GM23248 (cell line): ENCODE data around the gene ULBP2. TPM values are rescaled to one million over a fixed set of nuclear protein-coding genes. Genes with fewer than 3 reads are reported as not detected.

Source experiments
- DNase-seq: peaks from one replicate; pipeline ENCODE4 v3.0.0-alpha.2; 2015
- H2AFZ ChIP-seq: fragments of 200-600 bp; sonication (generic); 2 replicates; pipeline ENCODE4 v1.6.1; 2016; ENCODE audit warnings: antibody characterized with exemption
- H3F3A ChIP-seq: fragments of 200-600 bp; sonication (generic); 2 replicates; pipeline ENCODE4 v1.6.1; 2016; ENCODE audit warnings: mild to moderate bottlenecking, antibody characterized with exemption, mixed run types; ENCODE audit not compliant: insufficient read depth
- H3K27ac ChIP-seq: fragments of 200-600 bp; sonication (generic); 2 replicates; pipeline ENCODE4 v1.5.1; 2016; ENCODE audit warnings: mild to moderate bottlenecking
- H3K27me3 ChIP-seq: fragments of 200-600 bp; sonication (generic); replicated peaks from 2 replicates; pipeline ENCODE4 v1.6.1; 2016; ENCODE audit warnings: mild to moderate bottlenecking; ENCODE audit not compliant: insufficient read depth
- H3K36me3 ChIP-seq: fragments of 200-600 bp; sonication (generic); 2 replicates; pipeline ENCODE4 v1.6.1; 2016; ENCODE audit warnings: low read depth, mild to moderate bottlenecking
- H3K4me1 ChIP-seq: fragments of 200-600 bp; sonication (generic); 2 replicates; pipeline ENCODE4 v1.6.1; 2016; ENCODE audit warnings: mild to moderate bottlenecking; ENCODE audit not compliant: insufficient read depth
- H3K4me2 ChIP-seq: fragments of 200-600 bp; sonication (generic); one replicate; pipeline ENCODE4 v1.6.1; 2016; ENCODE audit warnings: mild to moderate bottlenecking; ENCODE audit not compliant: unreplicated experiment
- H3K4me3 ChIP-seq: fragments of 200-600 bp; sonication (generic); 2 replicates; pipeline ENCODE4 v1.5.1; 2016; ENCODE audit warnings: mild to moderate bottlenecking
- H3K79me2 ChIP-seq: fragments of 200-600 bp; sonication (generic); 2 replicates; pipeline ENCODE4 v1.6.1; 2016; ENCODE audit warnings: mild to moderate bottlenecking; ENCODE audit not compliant: insufficient read depth
- H3K9ac ChIP-seq: fragments of 200-600 bp; sonication (generic); 2 replicates; pipeline ENCODE4 v1.6.1; 2016; ENCODE audit warnings: mild to moderate bottlenecking
- H3K9me2 ChIP-seq: fragments of 200-600 bp; sonication (generic); 2 replicates; pipeline ENCODE4 v1.6.1; 2016; ENCODE audit warnings: mixed run types, mild to moderate bottlenecking, moderate library complexity; ENCODE audit not compliant: insufficient read depth
- H3K9me3 ChIP-seq: fragments of 200-600 bp; sonication (generic); one replicate; pipeline ENCODE4 v1.6.1; 2017; ENCODE audit warnings: low read depth
- H4K20me1 ChIP-seq: fragments of 200-600 bp; sonication (generic); 2 replicates; pipeline ENCODE4 v1.6.0; 2016; ENCODE audit not compliant: insufficient read depth
- EZH2 ChIP-seq: fragments of 200-600 bp; sonication (generic); IDR thresholded peaks from 2 replicates; pipeline ENCODE4 v1.6.1; 2018; ENCODE audit warnings: antibody characterized with exemption, mild to moderate bottlenecking; ENCODE audit not compliant: insufficient read depth, poor library complexity, severe bottlenecking
- EZH2phosphoT487 ChIP-seq: fragments of 200-600 bp; sonication (generic); IDR thresholded peaks from 2 replicates; pipeline ENCODE4 v1.6.1; 2018; ENCODE audit warnings: antibody characterized with exemption, moderate library complexity, mild to moderate bottlenecking, low read depth; ENCODE audit not compliant: insufficient read depth
- WGBS, 2 experiments: methylation state at CpG; one replicate each; pipeline ENCODE4 v1.1.6; 2015 to 2017; ENCODE audit warnings: low lambda C conversion rate in 2 of 2, low coverage in 1 of 2; ENCODE audit errors: missing lambda C conversion rate in 2 of 2; 5-methylcytosine and 5-hydroxymethylcytosine counted together
- in situ Hi-C: fragments of 300-500 bp; cut with MboI; formaldehyde crosslinking; loops from 2 replicates; pipeline ENCODE4 v1.15.0; 2020
- polyA plus RNA-seq: library from polyadenylated mRNA; unstranded; fragments of >200 nt; fragmentation: Nextera tagmentation; extraction: Ambion mirVana; gene quantifications from 2 replicates; pipeline ENCODE4 v1.2.1, GENCODE V29; 2016
- total RNA-seq: library from RNA; depleted of rRNA; stranded (reverse); fragments of >200 nt; shearing (Covaris generic); gene quantifications from 2 replicates; pipeline ENCODE4 v1.2.3, GENCODE V29; 2014

The ULBP2 gene
- total and polyA plus RNA-seq, 2 experiments from 2014 or later, result 23.8 to 29.5 TPM

GRCh38 chr6:149899926-149900619 lies 41.7 kb upstream of the ULBP2 start:
- H3K27ac ChIP-seq, result no peak overlapping the region
- H3K27me3 ChIP-seq, result no peaks in the 10 kb centered on the region
- H3K4me3 ChIP-seq, result no peak overlapping the region
- in situ Hi-C loops, result no loop called here
- H3K4me1 ChIP-seq, result peaks cover 28% of the 10 kb centered on the region
- no peaks in the 10 kb centered on the region for H3K9me3 ChIP-seq
- TF ChIP-seq EZH2 (no peak), EZH2phosphoT487 (no peak)
- H3K36me3 ChIP-seq, result no peaks in the 10 kb centered on the region
- no peak for DNase-seq
- no peaks in the 10 kb centered on the region for H3K79me2 ChIP-seq
- H2AFZ ChIP-seq, result no peak overlapping the region
- no peaks in the 10 kb centered on the region for H4K20me1 ChIP-seq
- no peaks in the 10 kb centered on the region for H3K9me2 ChIP-seq
- peaks cover 27% of the 10 kb centered on the region for H3F3A ChIP-seq
- no peak overlapping the region for H3K9ac ChIP-seq
- no peak overlapping the region for H3K4me2 ChIP-seq
- WGBS, 2 experiments, result 75% methylated on average over 7 of the region's 7 CpGs

DNA sequence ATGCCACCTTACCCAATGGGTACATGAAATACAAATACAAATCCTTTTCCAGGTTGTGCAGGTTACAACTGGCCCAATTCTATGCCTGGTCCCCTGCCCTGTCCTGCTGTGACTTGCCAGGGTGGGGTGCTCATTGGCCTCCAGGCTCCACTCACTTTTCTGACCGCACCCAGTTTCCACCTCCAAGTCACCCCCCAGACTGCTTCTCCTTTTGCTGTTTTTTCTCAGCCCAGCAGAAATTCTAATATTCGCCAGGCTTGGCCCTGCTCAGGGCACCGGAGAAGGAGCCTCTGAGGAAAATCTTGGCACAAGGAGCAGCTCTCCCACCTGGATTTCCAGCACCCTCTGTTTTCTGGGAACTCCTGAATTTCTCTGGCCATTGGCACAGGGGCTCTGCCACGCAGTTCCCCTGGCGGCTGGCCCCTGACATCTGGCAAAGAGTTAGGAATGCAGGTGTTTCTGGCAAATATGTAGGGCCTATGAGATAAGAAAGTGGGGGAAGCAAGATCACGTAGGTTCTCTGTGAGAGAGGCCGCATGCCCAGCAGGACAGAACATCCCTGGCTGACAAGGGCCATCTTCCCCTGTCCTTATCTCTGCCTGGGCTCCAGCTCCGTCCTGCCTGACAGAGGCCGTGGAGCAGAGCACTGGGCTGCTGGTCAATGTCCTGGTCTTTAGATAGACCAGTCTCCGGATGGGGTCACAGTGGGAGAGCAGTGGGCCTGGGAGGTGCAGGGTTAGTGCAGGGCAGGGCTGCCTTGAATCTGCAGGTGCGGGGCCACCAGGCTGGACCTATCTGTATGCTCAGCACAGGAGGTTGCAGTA lies 41.0 kb upstream of the ULBP2 start:
- Histone ChIP-seq H2AFZ (no peak overlapping the region), H3K27ac (no peak overlapping the region), H3K9me2 (no peaks in the 10 kb centered on the region), H3K9me3 (no peaks in the 10 kb centered on the region), H3K4me2 (no peak overlapping the region), H3K27me3 (no peaks in the 10 kb centered on the region), H4K20me1 (no peaks in the 10 kb centered on the region), H3K79me2 (no peaks in the 10 kb centered on the region), H3K9ac (no peak overlapping the region), H3K4me3 (no peak overlapping the region), H3K4me1 (peaks cover 21% of the 10 kb centered on the region), H3F3A (peaks cover 22% of the 10 kb centered on the region), H3K36me3 (no peaks in the 10 kb centered on the region)
- in situ Hi-C loops, result no loop called here
- TF ChIP-seq EZH2 (no peak), EZH2phosphoT487 (no peak)
- no peak for DNase-seq
- 92% methylated on average over 11 of the region's 11 CpGs for WGBS, 2 experiments

- Histone ChIP-seq H3K27me3 (no peaks in the 10 kb centered on the region), H3K27ac (no peak overlapping the region), H3K4me3 (no peak overlapping the region), H4K20me1 (no peaks in the 10 kb centered on the region), H3K4me1 (peaks cover 13% of the 10 kb centered on the region), H3K9me2 (no peaks in the 10 kb centered on the region), H3K4me2 (no peak overlapping the region), H3F3A (peaks cover 15% of the 10 kb centered on the region), H3K36me3 (no peaks in the 10 kb centered on the region), H2AFZ (no peak overlapping the region), H3K79me2 (no peaks in the 10 kb centered on the region), H3K9me3 (no peaks in the 10 kb centered on the region), H3K9ac (no peak overlapping the region)
- in situ Hi-C loops, result no loop called here
- no peak for DNase-seq
- WGBS, 2 experiments, result 83 to 91% methylated on average over 6 of the region's 6 CpGs
- TF ChIP-seq EZH2 (no peak), EZH2phosphoT487 (no peak)
Measured at GRCh38 chr6:149901444-149902140, 40.2 kb upstream of the ULBP2 start.

- H4K20me1 ChIP-seq, result no peaks in the 10 kb centered on the region
- H3K9me2 ChIP-seq, result no peaks in the 10 kb centered on the region
- no peaks in the 10 kb centered on the region for H3K27me3 ChIP-seq
- no peak overlapping the region for H3K9ac ChIP-seq
- no peaks in the 10 kb centered on the region for H3K36me3 ChIP-seq
- no peaks in the 10 kb centered on the region for H3K79me2 ChIP-seq
- H3K4me1 ChIP-seq, result no peaks in the 10 kb centered on the region
- no peak for DNase-seq
- H3K27ac ChIP-seq, result no peak overlapping the region
- no peak for TF ChIP-seq EZH2
- no peak for TF ChIP-seq EZH2phosphoT487
- H2AFZ ChIP-seq, result no peak overlapping the region
- 62 to 67% methylated on average over 5 of the region's 5 CpGs for WGBS, 2 experiments
- H3K9me3 ChIP-seq, result no peaks in the 10 kb centered on the region
- H3K4me3 ChIP-seq, result no peak overlapping the region
- in situ Hi-C loops, result no loop called here
- no peak overlapping the region for H3K4me2 ChIP-seq
- no peaks in the 10 kb centered on the region for H3F3A ChIP-seq
Measured at GRCh38 chr6:149903938-149904611, 37.7 kb upstream of the ULBP2 start.
